ENCODE measurements around the gene DYSF.

GRCh38 chr2:71665168-71666093 is 212.1 kb downstream of the DYSF start:
- TF ChIP-seq CTCF (IDR thresholded peaks at IDR 0.05) (no peak), POLR2A (IDR thresholded peaks at IDR 0.05) (no peak)

All from esophagus squamous epithelium (tissue), 4 donors.